Karpas-422 (cell line): ENCODE results near the gene CD320. TPM values are rescaled to one million over a fixed set of nuclear protein-coding genes. Genes with fewer than 3 reads are reported as not detected.
A peak's percentile ranks its signal among the peaks of the same experiment; 100 is the strongest.
"Not testable (repeated sequence)": the region's sequence is repeated elsewhere in the genome, so short reads cannot be mapped to it uniquely, and the experiment has no call there.

Source experiments
- DNase-seq: peaks from one replicate; pipeline ENCODE4 v3.0.0-alpha.2; 2015
- H2AFZ ChIP-seq: fragments of 200-600 bp; sonication (generic); 2 replicates; pipeline ENCODE4 v1.6.1; 2014; ENCODE audit warnings: antibody characterized with exemption, low read length, mixed read lengths
- H3K27ac ChIP-seq: fragments of 200-600 bp; sonication (generic); 2 replicates; pipeline ENCODE4 v1.5.1; 2014; ENCODE audit warnings: mild to moderate bottlenecking, low read length, moderate library complexity
- H3K27me3 ChIP-seq: fragments of 200-600 bp; sonication (generic); 2 replicates; pipeline ENCODE4 v1.6.1; 2014; ENCODE audit warnings: low read length, mixed read lengths
- H3K36me3 ChIP-seq: fragments of 200-600 bp; sonication (generic); 2 replicates; pipeline ENCODE4 v1.6.1; 2014; ENCODE audit warnings: low read length, mixed read lengths; ENCODE audit not compliant: insufficient read depth
- H3K4me1 ChIP-seq: fragments of 200-600 bp; sonication (generic); 2 replicates; pipeline ENCODE4 v1.6.1; 2014; ENCODE audit warnings: mild to moderate bottlenecking, low read length, mixed read lengths
- H3K4me2 ChIP-seq: fragments of 200-600 bp; sonication (generic); 2 replicates; pipeline ENCODE4 v1.6.1; 2014; ENCODE audit warnings: low read length, low read depth, mild to moderate bottlenecking; ENCODE audit not compliant: poor library complexity, severe bottlenecking
- H3K4me3 ChIP-seq: fragments of 200-600 bp; sonication (generic); 2 replicates; pipeline ENCODE4 v1.5.1; 2014; ENCODE audit warnings: mild to moderate bottlenecking, antibody characterized with exemption, low read length, mixed read lengths
- H3K79me2 ChIP-seq: fragments of 200-600 bp; sonication (generic); 2 replicates; pipeline ENCODE4 v1.6.1; 2014; ENCODE audit warnings: mild to moderate bottlenecking, low read length, mixed read lengths
- H3K9ac ChIP-seq: fragments of 200-600 bp; sonication (generic); 2 replicates; pipeline ENCODE4 v1.6.0; 2014; ENCODE audit warnings: low read length
- H3K9me2 ChIP-seq: fragments of 200-600 bp; sonication (generic), shearing (Covaris generic); replicated peaks from 2 replicates; pipeline ENCODE4 v1.6.0; 2014; ENCODE audit warnings: mild to moderate bottlenecking, low read length, moderate library complexity; ENCODE audit not compliant: insufficient read depth
- H3K9me3 ChIP-seq: fragments of 300-700, 200-600 bp; sonication (generic); 2 replicates; pipeline ENCODE4 v1.6.1; 2014; ENCODE audit warnings: low read length, mixed read lengths
- H4K20me1 ChIP-seq: fragments of 200-600 bp; sonication (generic); 2 replicates; pipeline ENCODE4 v1.6.1; 2014; ENCODE audit warnings: mild to moderate bottlenecking, antibody characterized with exemption, low read length, low read depth; ENCODE audit not compliant: insufficient read depth
- total RNA-seq: library from RNA; depleted of rRNA; stranded (reverse); fragments of >200 nt; shearing (Covaris generic); gene quantifications from 2 replicates; pipeline ENCODE4 v1.2.3, GENCODE V29; 2014; ENCODE audit warnings: low replicate concordance

The CD320 gene
- total RNA-seq, 1 experiment from 2014 or later: 16.0 TPM

GRCh38 chr19:8265872-8266271, 42.3 kb downstream of the CD320 start:
- H3K4me2 ChIP-seq: no peak overlapping the region
- no peak overlapping the region for H3K4me3 ChIP-seq
- no peak overlapping the region for H3K27ac ChIP-seq
- H3K9ac ChIP-seq: no peak overlapping the region
- H4K20me1 ChIP-seq: peaks cover 9% of the 10 kb centered on the region; the same call in 1 of the 2 replicates
- no peaks in the 10 kb centered on the region for H3K9me3 ChIP-seq
- H2AFZ ChIP-seq: no peak overlapping the region
- DNase-seq: no peak
- H3K36me3 ChIP-seq: no peaks in the 10 kb centered on the region
- H3K4me1 ChIP-seq: peaks cover 17% of the 10 kb centered on the region
- H3K9me2 ChIP-seq: no peaks in the 10 kb centered on the region
- no peaks in the 10 kb centered on the region for H3K27me3 ChIP-seq
- no peaks in the 10 kb centered on the region for H3K79me2 ChIP-seq

- H4K20me1 ChIP-seq, H3K79me2 ChIP-seq, H3K27ac ChIP-seq, DNase-seq, H3K4me2 ChIP-seq, H3K9me3 ChIP-seq, H3K9me2 ChIP-seq, H3K27me3 ChIP-seq, H3K4me3 ChIP-seq, H3K36me3 ChIP-seq, H3K9ac ChIP-seq, H2AFZ ChIP-seq: not testable (repeated sequence)
- H3K4me1 ChIP-seq: peaks cover 11% of the 10 kb centered on the region
Measured at GRCh38 chr19:8264248-8264647, 43.9 kb downstream of the CD320 start.

GRCh38 chr19:8262431-8262830, 45.7 kb downstream of the CD320 start:
- Histone ChIP-seq H3K4me2 (no peak overlapping the region), H3K4me1 (no peaks in the 10 kb centered on the region), H3K9me2 (no peaks in the 10 kb centered on the region), H3K27me3 (no peaks in the 10 kb centered on the region), H3K9me3 (no peaks in the 10 kb centered on the region), H3K79me2 (no peaks in the 10 kb centered on the region), H4K20me1 (no peaks in the 10 kb centered on the region), H3K36me3 (no peaks in the 10 kb centered on the region), H2AFZ (no peak overlapping the region), H3K4me3 (no peak overlapping the region), H3K27ac (no peak overlapping the region), H3K9ac (no peak overlapping the region)
- DNase-seq: no peak

GRCh38 chr19:8261881-8262280, 46.3 kb downstream of the CD320 start:
- Histone ChIP-seq H4K20me1 (no peaks in the 10 kb centered on the region), H3K9me3 (no peaks in the 10 kb centered on the region), H3K4me3 (no peak overlapping the region), H3K4me2 (no peak overlapping the region), H3K79me2 (no peaks in the 10 kb centered on the region), H2AFZ (no peak overlapping the region), H3K27me3 (no peaks in the 10 kb centered on the region), H3K36me3 (no peaks in the 10 kb centered on the region), H3K27ac (no peak overlapping the region), H3K4me1 (no peaks in the 10 kb centered on the region), H3K9ac (no peak overlapping the region), H3K9me2 (no peaks in the 10 kb centered on the region)
- DNase-seq: no peak

GRCh38 chr19:8261347-8261746, 46.8 kb downstream of the CD320 start:
- Histone ChIP-seq H3K27ac (no peak overlapping the region), H3K9me3 (no peaks in the 10 kb centered on the region), H3K9ac (no peak overlapping the region), H3K36me3 (no peaks in the 10 kb centered on the region), H3K27me3 (no peaks in the 10 kb centered on the region), H3K4me1 (no peaks in the 10 kb centered on the region), H3K79me2 (no peaks in the 10 kb centered on the region), H3K9me2 (no peaks in the 10 kb centered on the region), H4K20me1 (no peaks in the 10 kb centered on the region), H3K4me2 (no peak overlapping the region), H3K4me3 (no peak overlapping the region), H2AFZ (no peak overlapping the region)
- DNase-seq: peak; percentile 40

GRCh38 chr19:8259922-8260247, 48.3 kb downstream of the CD320 start:
- H3K36me3 ChIP-seq: no peaks in the 10 kb centered on the region
- H3K4me2 ChIP-seq: no peak overlapping the region
- no peaks in the 10 kb centered on the region for H3K79me2 ChIP-seq
- no peak overlapping the region for H3K9ac ChIP-seq
- H2AFZ ChIP-seq: no peak overlapping the region
- H3K9me3 ChIP-seq: no peaks in the 10 kb centered on the region
- H3K27ac ChIP-seq: no peak overlapping the region
- no peaks in the 10 kb centered on the region for H3K27me3 ChIP-seq
- H4K20me1 ChIP-seq: no peaks in the 10 kb centered on the region
- no peaks in the 10 kb centered on the region for H3K4me1 ChIP-seq
- no peaks in the 10 kb centered on the region for H3K9me2 ChIP-seq
- DNase-seq: no peak
- H3K4me3 ChIP-seq: no peak overlapping the region

GRCh38 chr19:8259142-8259921, 48.8 kb downstream of the CD320 start:
- Histone ChIP-seq H4K20me1 (no peaks in the 10 kb centered on the region), H3K4me1 (no peaks in the 10 kb centered on the region), H3K36me3 (no peaks in the 10 kb centered on the region), H3K4me3 (no peak overlapping the region), H3K79me2 (no peaks in the 10 kb centered on the region), H3K9me2 (no peaks in the 10 kb centered on the region), H2AFZ (no peak overlapping the region), H3K4me2 (no peak overlapping the region), H3K27ac (no peak overlapping the region), H3K9me3 (no peaks in the 10 kb centered on the region), H3K27me3 (no peaks in the 10 kb centered on the region), H3K9ac (no peak overlapping the region)
- DNase-seq: no peak

- Histone ChIP-seq H4K20me1 (no peaks in the 10 kb centered on the region), H3K36me3 (no peaks in the 10 kb centered on the region), H3K27me3 (no peaks in the 10 kb centered on the region), H3K4me2 (no peak overlapping the region), H3K79me2 (no peaks in the 10 kb centered on the region), H3K4me3 (no peak overlapping the region), H3K9ac (no peak overlapping the region), H2AFZ (no peak overlapping the region), H3K9me3 (no peaks in the 10 kb centered on the region), H3K9me2 (no peaks in the 10 kb centered on the region), H3K4me1 (no peaks in the 10 kb centered on the region), H3K27ac (no peak overlapping the region)
- peak; percentile 40 for DNase-seq
Measured at GRCh38 chr19:8257052-8257443, 51.1 kb downstream of the CD320 start.
